GM19240 (cell line): ENCODE results near the gene MSH2.
"Not testable (repeated sequence)": the region's sequence is repeated elsewhere in the genome, so short reads cannot be mapped to it uniquely, and the experiment has no call there.

Source experiments
- DNase-seq: peaks from one replicate; pipeline ENCODE4 v3.0.0; 2011; ENCODE audit warnings: low spot score; ENCODE audit not compliant: insufficient read length

The MSH2 gene

GRCh38 chr2:47402805-47403608 is at the start of gene MSH2:
Gene MSH2 (plus strand): TSS chr2:47403156. CDS start chr2:47403192, 36 bp downstream.
- peak; percentile 85 for DNase-seq

GRCh38 chr2:47354013-47354847 is 48.7 kb upstream of the MSH2 start:
- DNase-seq = no peak

- DNase-seq = no peak
These were observed 48.1 kb upstream of the MSH2 start for GRCh38 chr2:47354848-47355204.

- DNase-seq = no peak
These were observed 45.5 kb upstream of the MSH2 start for GRCh38 chr2:47357483-47357882.

GRCh38 chr2:47359375-47359868 is 43.5 kb upstream of the MSH2 start:
- DNase-seq = no peak

- no peak for DNase-seq
These were observed 42.7 kb upstream of the MSH2 start for GRCh38 chr2:47360283-47360682.

GRCh38 chr2:47360927-47361326 is 42.0 kb upstream of the MSH2 start:
- DNase-seq = no peak

GRCh38 chr2:47361505-47362229 is 41.3 kb upstream of the MSH2 start:
- not testable (repeated sequence) for DNase-seq

- no peak for DNase-seq
These were observed 29.2 kb upstream of the MSH2 start for GRCh38 chr2:47373747-47374146.

GRCh38 chr2:47375307-47375706 is 27.6 kb upstream of the MSH2 start:
- DNase-seq = no peak

- DNase-seq = no peak
These were observed 23.6 kb upstream of the MSH2 start for GRCh38 chr2:47379384-47379783.

- DNase-seq = no peak
These were observed 21.5 kb upstream of the MSH2 start for GRCh38 chr2:47381408-47381807.

GRCh38 chr2:47386551-47386950 is 16.4 kb upstream of the MSH2 start:
- DNase-seq = no peak

GRCh38 chr2:47388888-47389287 is 14.1 kb upstream of the MSH2 start:
- no peak for DNase-seq

GRCh38 chr2:47389692-47390091 is 13.3 kb upstream of the MSH2 start:
- DNase-seq = no peak

- DNase-seq = no peak
These were observed 984 bp upstream of the MSH2 start for GRCh38 chr2:47401789-47402554.

GRCh38 chr2:47402555-47402804 is 476 bp upstream of the MSH2 start:
- no peak for DNase-seq

GRCh38 chr2:47403609-47404193 is 745 bp downstream of the MSH2 start:
- no peak for DNase-seq

- DNase-seq = no peak
These were observed 1.4 kb downstream of the MSH2 start for GRCh38 chr2:47404356-47404755.

GRCh38 chr2:47405757-47406156 is 2.8 kb downstream of the MSH2 start:
- DNase-seq = no peak
